GM23338 (cell line): ENCODE results near the gene SH2D3C.

ENCODE experiments used
- EZH2 ChIP-seq: fragments of 200-600 bp; sonication (generic); IDR thresholded peaks from one replicate; pipeline ENCODE4 v1.8.0; 2017; ENCODE audit warnings: antibody characterized with exemption, mild to moderate bottlenecking, low read depth; ENCODE audit not compliant: unreplicated experiment
- EZH2phosphoT487 ChIP-seq: fragments of 200-600 bp; sonication (generic); IDR thresholded peaks from one replicate; pipeline ENCODE4 v1.8.1; 2018; ENCODE audit warnings: antibody characterized with exemption; ENCODE audit not compliant: unreplicated experiment
- POLR2AphosphoS5 ChIP-seq: IDR thresholded peaks from 2 replicates; pipeline ENCODE4 v1.6.1; 2016; ENCODE audit warnings: antibody characterized with exemption, low read depth
- TF ChIP-seq, protein P1 (sequence below), 2 experiments: fragments of 200-600 bp in 1 of 2; sonication (generic) in 1 of 2; conservative IDR thresholded peaks; 2 replicates each; pipeline versions ENCODE4 v1.5.1 to v1.6.1; 2016 to 2017; ENCODE audit warnings: antibody characterized with exemption in 2 of 2, low read depth in 2 of 2, mild to moderate bottlenecking in 2 of 2, moderate library complexity in 1 of 2

DNA sequence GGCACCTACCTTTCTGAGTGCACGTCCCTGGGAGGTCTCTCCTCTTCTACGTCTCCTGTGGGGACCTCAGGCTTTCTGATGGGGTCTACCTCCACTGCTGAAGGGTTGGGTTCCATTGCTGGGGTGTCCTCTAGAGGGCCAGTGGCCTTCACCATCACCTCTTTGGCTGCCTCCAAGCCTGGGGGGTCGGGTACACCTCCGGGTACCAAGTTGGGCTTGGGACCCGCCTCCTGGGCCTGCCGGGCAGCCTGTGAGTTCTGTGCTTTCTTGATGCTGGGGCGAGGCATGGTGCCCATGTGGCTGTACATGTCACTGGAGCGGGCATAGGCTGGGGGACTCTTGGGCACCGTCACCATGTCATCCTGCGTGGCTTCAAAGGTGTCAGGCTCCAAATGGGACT is 4.5 kb downstream of the SH2D3C start:
- TF ChIP-seq POLR2AphosphoS5 (no peak), EZH2phosphoT487 (no peak), EZH2 (no peak)
- TF ChIP-seq, protein P1, sequence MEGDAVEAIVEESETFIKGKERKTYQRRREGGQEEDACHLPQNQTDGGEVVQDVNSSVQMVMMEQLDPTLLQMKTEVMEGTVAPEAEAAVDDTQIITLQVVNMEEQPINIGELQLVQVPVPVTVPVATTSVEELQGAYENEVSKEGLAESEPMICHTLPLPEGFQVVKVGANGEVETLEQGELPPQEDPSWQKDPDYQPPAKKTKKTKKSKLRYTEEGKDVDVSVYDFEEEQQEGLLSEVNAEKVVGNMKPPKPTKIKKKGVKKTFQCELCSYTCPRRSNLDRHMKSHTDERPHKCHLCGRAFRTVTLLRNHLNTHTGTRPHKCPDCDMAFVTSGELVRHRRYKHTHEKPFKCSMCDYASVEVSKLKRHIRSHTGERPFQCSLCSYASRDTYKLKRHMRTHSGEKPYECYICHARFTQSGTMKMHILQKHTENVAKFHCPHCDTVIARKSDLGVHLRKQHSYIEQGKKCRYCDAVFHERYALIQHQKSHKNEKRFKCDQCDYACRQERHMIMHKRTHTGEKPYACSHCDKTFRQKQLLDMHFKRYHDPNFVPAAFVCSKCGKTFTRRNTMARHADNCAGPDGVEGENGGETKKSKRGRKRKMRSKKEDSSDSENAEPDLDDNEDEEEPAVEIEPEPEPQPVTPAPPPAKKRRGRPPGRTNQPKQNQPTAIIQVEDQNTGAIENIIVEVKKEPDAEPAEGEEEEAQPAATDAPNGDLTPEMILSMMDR (conservative IDR thresholded peaks at IDR 0.05; ENCODE audit: low read depth in 2 of 2): no peak
